Astrocyte of the spinal cord (primary cell): ENCODE data around the gene RGSL1.

Source experiments
- DNase-seq: peaks from one replicate; pipeline ENCODE4 v3.0.0; 2011; ENCODE audit warnings: low read depth, low spot score
- H3K4me3 ChIP-seq: 2 replicates; pipeline ENCODE4 v1.5.1; 2011; ENCODE audit warnings: low read depth, mild to moderate bottlenecking, low read length, moderate library complexity
- CTCF ChIP-seq: IDR thresholded peaks from 2 replicates; pipeline ENCODE4 v1.5.1; 2012; ENCODE audit warnings: low read depth, mild to moderate bottlenecking, low read length, inconsistent platforms
- in situ Hi-C: cut with HindIII; loops from 2 replicates; pipeline ENCODE4 v1.10.0; 2017; ENCODE audit warnings: low sequenced_read_pairs

The RGSL1 gene

DNA sequence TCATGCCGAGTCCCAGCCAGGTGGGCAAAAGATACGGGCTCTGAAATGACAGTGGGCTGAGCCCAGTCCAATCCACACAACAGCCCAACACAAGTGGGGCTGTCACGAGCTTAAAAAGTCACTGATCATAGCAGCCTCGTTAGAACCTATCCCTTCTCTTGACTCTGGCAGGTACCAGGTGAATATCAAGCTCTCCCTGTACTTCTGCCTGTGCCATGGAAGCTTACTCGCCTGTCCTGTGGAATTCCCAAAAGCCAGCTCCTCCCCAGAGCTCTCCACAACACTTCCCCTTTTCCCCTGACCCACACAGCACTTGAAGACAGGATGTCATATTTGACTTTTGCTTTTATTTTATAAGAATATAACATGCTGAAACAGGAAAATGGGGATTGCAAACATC lies 148.3 kb downstream of the RGSL1 start:
- DNase-seq, result no peak
- in situ Hi-C loops, result loop anchor here (10.0 kb wide), 1 partner anchor 187 kb away; the partner anchor contains the start of gene NPL
- no peak for TF ChIP-seq CTCF
- H3K4me3 ChIP-seq, result no peak overlapping the region

DNA sequence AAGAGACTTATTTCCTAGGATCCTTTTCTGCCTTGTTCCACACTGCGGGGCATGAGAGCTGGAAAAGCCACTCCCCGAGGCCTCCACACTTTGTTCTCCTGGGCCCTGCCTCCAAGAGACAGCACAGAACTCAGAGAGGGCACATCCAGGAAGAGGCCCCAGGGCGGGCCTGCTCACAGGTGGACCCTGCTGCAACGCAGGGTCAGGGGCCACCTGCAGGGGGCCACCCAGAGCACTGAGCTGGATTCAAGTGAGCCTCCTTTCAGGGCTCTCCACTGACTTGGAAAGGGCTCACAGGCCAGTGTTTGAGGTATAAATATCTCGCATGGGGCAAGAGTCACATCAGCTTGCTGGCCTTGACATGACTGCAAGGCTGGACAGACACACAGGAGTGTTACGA lies 149.4 kb downstream of the RGSL1 start:
- no peak for DNase-seq
- H3K4me3 ChIP-seq, result no peak overlapping the region
- TF ChIP-seq CTCF, result peak; percentile 50
- in situ Hi-C loops, result loop anchor here (10.0 kb wide), 1 partner anchor 185 kb away; the partner anchor contains the start of gene NPL

DNA sequence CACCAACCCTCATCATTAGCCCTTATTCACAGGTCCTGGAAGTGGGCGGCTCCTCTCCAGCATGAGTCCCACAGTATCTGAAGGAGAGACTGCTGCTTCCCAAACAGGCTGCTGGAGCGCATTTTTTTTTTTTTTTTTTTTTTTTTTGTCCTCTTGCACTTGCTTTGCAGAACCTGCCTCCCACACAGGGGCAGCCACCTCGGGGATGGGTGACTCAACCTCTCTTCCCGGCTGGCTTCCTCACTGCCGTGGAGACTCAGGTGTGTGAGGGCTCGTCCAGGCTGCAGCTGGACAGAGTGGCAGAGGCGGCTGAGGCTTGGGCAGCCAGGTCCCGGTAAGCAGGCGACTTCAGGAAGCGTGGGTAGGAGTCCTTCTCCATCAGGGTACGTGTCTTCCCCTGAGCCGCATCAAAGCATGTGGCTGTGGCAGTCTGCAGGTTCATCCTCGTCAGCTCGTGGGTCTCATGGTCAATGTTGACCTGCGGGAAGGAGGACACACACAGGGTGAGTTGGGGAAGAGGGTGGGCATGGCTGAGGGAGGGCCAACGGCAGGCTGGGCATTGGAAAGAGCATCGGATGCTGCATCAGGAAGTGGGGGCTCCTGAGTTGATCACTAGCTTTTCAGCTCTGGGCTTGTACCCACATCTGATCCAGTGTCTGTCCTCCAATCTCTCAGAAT lies 150.2 kb downstream of the RGSL1 start:
- TF ChIP-seq CTCF, result no peak
- DNase-seq, result no peak
- in situ Hi-C loops, result no loop called here
- no peak overlapping the region for H3K4me3 ChIP-seq

DNA sequence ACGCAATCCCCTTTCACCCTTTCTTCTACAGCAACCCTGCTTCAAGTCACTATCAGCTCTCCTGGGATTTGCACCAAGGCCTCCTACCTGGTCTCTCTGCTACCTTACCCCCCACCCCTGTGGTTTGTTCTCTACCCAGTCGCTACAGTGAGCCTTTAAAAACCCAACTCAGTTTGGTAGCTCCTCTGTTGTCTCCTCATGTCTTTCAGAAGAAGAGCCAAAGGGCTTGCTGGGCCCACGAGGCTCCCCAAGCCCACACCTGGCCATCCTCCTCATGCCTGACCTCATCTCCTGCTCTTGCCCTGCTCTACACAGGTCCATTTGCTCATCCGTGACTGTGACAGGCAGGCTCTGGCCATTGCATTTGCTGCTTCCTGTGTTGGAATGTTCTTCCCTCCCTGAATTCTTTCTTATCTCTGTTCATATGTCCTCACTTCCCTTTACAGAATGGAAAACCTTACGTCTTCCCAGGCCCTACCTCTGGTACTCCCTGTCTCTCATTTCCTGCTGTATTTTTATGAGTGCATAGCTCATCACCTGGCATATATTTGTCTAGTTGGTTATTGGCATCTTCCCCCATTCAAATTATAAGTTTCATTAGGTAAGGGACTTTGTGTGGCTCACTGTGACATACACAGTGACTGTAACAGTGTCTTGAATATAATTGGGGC lies 150.9 kb downstream of the RGSL1 start:
- DNase-seq, result no peak
- in situ Hi-C loops, result no loop called here
- no peak for TF ChIP-seq CTCF
- H3K4me3 ChIP-seq, result peak overlapping the region; percentile 66

DNA sequence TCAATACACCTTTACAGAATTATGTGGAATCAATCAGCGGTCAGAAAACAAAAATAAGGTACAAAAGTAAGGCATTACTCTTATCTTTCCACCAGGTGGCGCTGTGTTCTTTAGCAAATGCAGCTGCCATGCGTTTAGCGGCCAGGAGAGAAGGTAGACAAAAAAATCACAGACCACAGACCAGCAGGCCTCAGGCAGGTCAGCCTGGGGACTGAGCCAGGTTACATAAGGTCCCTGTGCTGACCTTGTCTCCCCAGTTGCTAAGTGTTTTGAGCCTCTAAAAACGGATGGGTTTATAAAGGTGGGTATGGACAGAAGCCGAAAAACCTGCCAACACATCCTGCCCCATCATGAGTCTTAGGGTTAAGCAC lies 151.5 kb downstream of the RGSL1 start:
- in situ Hi-C loops, result no loop called here
- H3K4me3 ChIP-seq, result peak overlapping the region; percentile 66
- peak; percentile 60 for TF ChIP-seq CTCF
- peak; percentile 75 for DNase-seq

DNA sequence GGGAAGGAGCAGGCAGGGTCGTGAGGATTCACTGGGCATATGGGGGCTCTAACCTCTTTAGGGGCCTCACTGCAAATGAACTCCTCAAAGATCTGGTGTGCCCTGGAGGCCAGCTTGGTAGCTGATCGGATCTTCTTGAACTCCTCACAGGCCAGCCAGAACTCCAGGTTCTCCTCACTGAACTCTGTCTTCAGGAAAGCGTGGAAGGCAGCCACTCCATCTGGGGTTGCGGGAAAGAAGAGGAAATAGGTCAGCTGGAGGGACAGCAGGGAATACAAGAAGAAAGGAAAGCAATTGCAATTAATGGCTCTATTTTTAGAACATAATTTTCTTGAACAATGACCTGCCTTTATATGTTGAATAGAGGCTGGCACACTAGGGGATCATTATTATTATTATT lies 152.0 kb downstream of the RGSL1 start:
- no peak for DNase-seq
- no peak for TF ChIP-seq CTCF
- H3K4me3 ChIP-seq, result peak overlapping the region; percentile 66
- in situ Hi-C loops, result no loop called here
